ENCODE results near the gene EMX2.

The EMX2 gene

GRCh38 chr10:117544711-117545140 is 2.2 kb downstream of the EMX2 start:
- no peak for DNase-seq (ENCODE audit: low spot score)

- no peak for DNase-seq (ENCODE audit: low spot score)
These were observed 2.8 kb downstream of the EMX2 start for GRCh38 chr10:117545141-117546019.

GRCh38 chr10:117546020-117546580 is 3.6 kb downstream of the EMX2 start:
- no peak for DNase-seq (ENCODE audit: low spot score)

DNA sequence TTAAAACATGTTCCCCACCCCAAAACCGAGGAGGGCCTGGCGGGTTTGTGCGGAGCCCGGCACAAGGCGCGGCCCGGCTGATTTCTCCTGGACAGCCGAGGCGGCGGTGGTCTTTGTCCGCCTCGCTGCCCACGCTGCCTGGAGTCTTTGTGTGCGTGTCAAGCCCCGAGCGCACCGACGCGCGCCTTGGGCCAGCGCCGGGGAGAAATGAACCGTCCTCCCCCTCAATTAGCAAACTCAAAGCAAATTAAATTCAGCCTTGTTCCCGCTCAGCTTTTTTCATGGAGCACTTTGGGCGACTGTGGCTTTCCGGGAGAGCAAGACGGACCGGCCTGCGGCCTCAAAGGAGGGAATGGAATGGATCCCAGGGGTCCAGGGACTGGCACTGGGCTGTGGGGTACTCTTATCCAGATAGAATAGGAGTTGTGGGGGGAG is 4.1 kb downstream of the EMX2 start:
- DNase-seq (ENCODE audit: low spot score) = no peak

GRCh38 chr10:117547016-117547715 is 4.6 kb downstream of the EMX2 start:
- DNase-seq (ENCODE audit: low spot score) = no peak

- no peak for DNase-seq (ENCODE audit: low spot score)
These were observed 5.4 kb downstream of the EMX2 start for GRCh38 chr10:117547716-117548668.

GRCh38 chr10:117549100-117549585 is 6.6 kb downstream of the EMX2 start:
- DNase-seq (ENCODE audit: low spot score) = no peak

GRCh38 chr10:117550076-117550475 is 7.5 kb downstream of the EMX2 start:
- DNase-seq (ENCODE audit: low spot score) = no peak

DNA sequence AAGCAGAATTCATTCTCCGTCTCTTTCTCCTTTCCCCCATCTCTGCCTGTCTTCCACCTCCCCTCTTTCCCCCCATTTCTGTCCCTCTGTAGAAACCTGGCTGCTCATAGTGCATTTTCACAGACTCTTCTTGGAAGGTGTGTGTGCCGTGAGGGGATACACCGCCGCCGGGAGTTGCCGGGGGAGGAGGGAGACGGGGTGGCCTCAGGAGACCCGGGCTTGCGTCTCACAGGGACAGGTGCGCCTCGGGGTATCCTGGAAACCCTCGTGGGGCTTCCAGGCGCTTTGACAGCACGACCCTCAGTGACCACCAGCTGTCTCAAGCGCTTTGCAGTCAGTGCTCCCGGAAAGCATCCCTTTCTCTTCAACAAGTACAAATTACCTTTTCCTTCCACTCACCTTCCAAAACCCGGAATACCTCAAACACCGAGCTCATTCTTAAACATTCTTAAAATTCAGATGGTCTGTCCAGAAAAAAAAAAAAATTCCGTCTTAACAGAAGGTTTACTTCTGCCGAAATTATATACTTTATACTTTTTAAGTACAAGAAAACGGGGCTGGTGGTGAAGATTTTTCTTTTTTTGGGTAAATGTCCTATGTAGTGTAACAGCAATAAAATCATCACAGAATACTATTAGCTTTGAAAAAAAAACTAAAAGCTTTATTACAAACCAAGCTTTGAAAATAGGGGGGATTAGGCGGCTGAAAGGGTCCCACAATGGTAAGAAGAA is 8.2 kb downstream of the EMX2 start:
- no peak for DNase-seq (ENCODE audit: low spot score)

- no peak for DNase-seq (ENCODE audit: low spot score)
These were observed 9.0 kb downstream of the EMX2 start for GRCh38 chr10:117551330-117552155.

DNA sequence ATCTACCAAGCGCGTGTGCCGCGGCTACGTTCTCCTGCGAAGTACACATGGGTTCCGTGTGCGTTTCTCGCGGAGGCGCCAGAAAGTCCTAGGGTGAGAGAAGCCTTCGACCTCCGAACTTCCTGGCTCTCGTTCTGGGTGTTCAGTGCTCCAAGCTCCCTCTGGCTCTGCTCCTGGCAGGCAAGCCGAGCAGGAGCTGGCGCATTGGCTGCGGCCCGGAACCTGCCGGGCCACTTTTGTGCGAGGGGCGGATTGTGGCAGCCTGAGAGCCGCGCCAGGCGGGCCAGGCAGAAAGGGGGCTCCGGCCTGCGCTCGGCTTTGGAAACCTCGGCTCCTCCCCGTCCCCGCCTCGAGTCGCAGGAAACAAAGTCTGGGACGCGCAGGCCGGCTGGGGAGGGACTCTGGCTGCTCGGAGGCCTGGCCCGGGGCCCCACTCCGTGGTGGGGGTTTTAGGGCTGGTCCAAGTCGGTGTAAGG is 9.6 kb downstream of the EMX2 start:
- no peak for DNase-seq (ENCODE audit: low spot score)

GRCh38 chr10:117552701-117553141 is 10.2 kb downstream of the EMX2 start:
- no peak for DNase-seq (ENCODE audit: low spot score)

GRCh38 chr10:117553142-117553814 is 10.7 kb downstream of the EMX2 start:
- no peak for DNase-seq (ENCODE audit: low spot score)

DNA sequence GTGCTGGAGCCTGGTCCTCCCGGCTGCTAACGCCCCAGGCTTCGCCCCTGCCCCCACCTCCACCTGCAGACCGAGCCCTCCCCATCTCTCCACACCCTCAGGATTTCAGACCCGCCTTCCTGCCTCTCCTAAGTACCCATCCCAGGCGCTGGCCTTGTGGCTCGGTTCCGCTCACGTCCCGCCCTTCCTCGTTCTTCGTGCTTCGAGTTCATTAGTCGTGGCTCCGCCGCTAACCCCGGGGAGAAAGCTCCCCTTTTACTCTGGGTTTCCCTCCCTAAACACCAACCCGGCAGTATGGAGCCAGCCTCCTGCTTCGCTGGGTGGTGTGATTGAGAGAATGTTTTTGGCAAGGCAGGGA is 11.2 kb downstream of the EMX2 start:
- no peak for DNase-seq (ENCODE audit: low spot score)

- DNase-seq (ENCODE audit: low spot score) = no peak
These were observed 11.8 kb downstream of the EMX2 start for GRCh38 chr10:117554241-117554814.

GRCh38 chr10:117555017-117555416 is 12.5 kb downstream of the EMX2 start:
- DNase-seq (ENCODE audit: low spot score) = no peak

GRCh38 chr10:117555863-117556262 is 13.3 kb downstream of the EMX2 start:
- no peak for DNase-seq (ENCODE audit: low spot score)

GRCh38 chr10:117556356-117556755 is 13.8 kb downstream of the EMX2 start:
- DNase-seq (ENCODE audit: low spot score) = no peak

GRCh38 chr10:117559712-117560111 is 17.2 kb downstream of the EMX2 start:
- no peak for DNase-seq (ENCODE audit: low spot score)

Measured in CD4-positive, alpha-beta T cell treated with Interleukin-6 at 100 ng/mL for 8 hours (primary cell).